HAP-1 (cell line): Measurements from ENCODE around the gene PAK1.
A peak's percentile ranks its signal among the peaks of the same experiment; 100 is the strongest.

Experiments
- DNase-seq, 2 experiments: peaks; one replicate each; pipeline ENCODE4 v3.0.0-alpha.2; 2016 to 2020; ENCODE audit warnings: low spot score in 2 of 2
- H3K27me3 ChIP-seq: fragments of 250-450 bp; sonication (Bioruptor Pico); 2 replicates; pipeline ENCODE4 v1.5.1; 2020; ENCODE audit warnings: low read depth, mild to moderate bottlenecking, moderate library complexity
- H3K36me3 ChIP-seq: fragments of 250-450 bp; sonication (Bioruptor Pico); replicated peaks from 2 replicates; pipeline ENCODE4 v1.5.1; 2020; ENCODE audit warnings: mild to moderate bottlenecking
- H3K4me1 ChIP-seq: fragments of 250-450 bp; sonication (Bioruptor Pico); 2 replicates; pipeline ENCODE4 v1.5.1; 2020; ENCODE audit warnings: mild to moderate bottlenecking
- H3K4me3 ChIP-seq: fragments of 250-450 bp; sonication (Bioruptor Pico); 2 replicates; pipeline ENCODE4 v1.5.1; 2020; ENCODE audit warnings: mild to moderate bottlenecking, moderate library complexity
- H3K9me3 ChIP-seq: fragments of 250-450 bp; sonication (Bioruptor Pico); 2 replicates; pipeline ENCODE4 v1.5.1; 2020; ENCODE audit warnings: mild to moderate bottlenecking, moderate library complexity
- in situ Hi-C: fragments of 300-500 bp; cut with MboI; formaldehyde crosslinking; loops from 3 replicates; pipeline ENCODE4 v1.14.3; 2020; ENCODE audit warnings: low sequenced_read_pairs, inconsistent platforms, mixed read lengths

The PAK1 gene

GRCh38 chr11:77468527-77468926 is 5.4 kb downstream of the PAK1 start:
- in situ Hi-C loops: no loop called here
- Histone ChIP-seq H3K4me1 (peaks cover 43% of the 10 kb centered on the region), H3K4me3 (no peak overlapping the region), H3K36me3 (no peaks in the 10 kb centered on the region), H3K27me3 (no peaks in the 10 kb centered on the region), H3K9me3 (no peaks in the 10 kb centered on the region)
- DNase-seq: no peak

- Histone ChIP-seq H3K9me3 (no peaks in the 10 kb centered on the region), H3K36me3 (no peaks in the 10 kb centered on the region), H3K4me1 (peaks cover 43% of the 10 kb centered on the region), H3K4me3 (no peak overlapping the region), H3K27me3 (no peaks in the 10 kb centered on the region)
- DNase-seq: peak in 1 of 2 experiments; percentile 87
- in situ Hi-C loops: no loop called here
These were observed 5.9 kb downstream of the PAK1 start for GRCh38 chr11:77467993-77468392.

- no peak overlapping the region for H3K4me3 ChIP-seq
- peaks cover 35% of the 10 kb centered on the region for H3K4me1 ChIP-seq
- in situ Hi-C loops: no loop called here
- no peaks in the 10 kb centered on the region for H3K27me3 ChIP-seq
- no peak for DNase-seq
- no peaks in the 10 kb centered on the region for H3K9me3 ChIP-seq
- H3K36me3 ChIP-seq: no peaks in the 10 kb centered on the region
These were observed 6.7 kb downstream of the PAK1 start for GRCh38 chr11:77467233-77467632.

- Histone ChIP-seq H3K27me3 (no peaks in the 10 kb centered on the region), H3K36me3 (no peaks in the 10 kb centered on the region), H3K9me3 (no peaks in the 10 kb centered on the region), H3K4me3 (no peak overlapping the region), H3K4me1 (peaks cover 25% of the 10 kb centered on the region)
- in situ Hi-C loops: no loop called here
- DNase-seq: peak; percentile 29 to 40
These were observed 16.6 kb downstream of the PAK1 start for GRCh38 chr11:77457340-77457739.

GRCh38 chr11:77455740-77456139 is 18.2 kb downstream of the PAK1 start:
- no peak for DNase-seq
- Histone ChIP-seq H3K4me1 (peaks cover 21% of the 10 kb centered on the region), H3K27me3 (no peaks in the 10 kb centered on the region), H3K9me3 (no peaks in the 10 kb centered on the region), H3K36me3 (no peaks in the 10 kb centered on the region), H3K4me3 (no peak overlapping the region)
- in situ Hi-C loops: no loop called here

GRCh38 chr11:77454867-77455655 is 18.8 kb downstream of the PAK1 start:
- in situ Hi-C loops: no loop called here
- Histone ChIP-seq H3K9me3 (no peaks in the 10 kb centered on the region), H3K27me3 (no peaks in the 10 kb centered on the region), H3K4me1 (peaks cover 18% of the 10 kb centered on the region), H3K4me3 (no peak overlapping the region), H3K36me3 (no peaks in the 10 kb centered on the region)
- DNase-seq: no peak

- H3K36me3 ChIP-seq: no peaks in the 10 kb centered on the region; the same call in 1 of the 2 replicates
- no peaks in the 10 kb centered on the region for H3K9me3 ChIP-seq
- in situ Hi-C loops: no loop called here
- peaks cover 2% of the 10 kb centered on the region; the same call in 1 of the 2 replicates for H3K4me1 ChIP-seq
- DNase-seq: no peak
- no peaks in the 10 kb centered on the region; the same call in 1 of the 2 replicates for H3K27me3 ChIP-seq
- H3K4me3 ChIP-seq: no peak overlapping the region
These were observed 23.7 kb downstream of the PAK1 start for GRCh38 chr11:77450227-77450626.

- Histone ChIP-seq H3K27me3 (no peaks in the 10 kb centered on the region; the same call in 1 of the 2 replicates), H3K9me3 (no peaks in the 10 kb centered on the region), H3K36me3 (no peaks in the 10 kb centered on the region; the same call in 1 of the 2 replicates), H3K4me3 (no peak overlapping the region), H3K4me1 (peaks cover 2% of the 10 kb centered on the region; the same call in 1 of the 2 replicates)
- in situ Hi-C loops: no loop called here
- DNase-seq: no peak
These were observed 24.1 kb downstream of the PAK1 start for GRCh38 chr11:77449784-77450183.

- no peaks in the 10 kb centered on the region for H3K9me3 ChIP-seq
- peaks cover 2% of the 10 kb centered on the region; the same call in 1 of the 2 replicates for H3K4me1 ChIP-seq
- H3K36me3 ChIP-seq: no peaks in the 10 kb centered on the region; the same call in 1 of the 2 replicates
- H3K4me3 ChIP-seq: no peak overlapping the region
- no peaks in the 10 kb centered on the region; the same call in 1 of the 2 replicates for H3K27me3 ChIP-seq
- DNase-seq: no peak
- in situ Hi-C loops: no loop called here
These were observed 24.8 kb downstream of the PAK1 start for GRCh38 chr11:77449060-77449521.

- H3K27me3 ChIP-seq: no peaks in the 10 kb centered on the region; the same call in 1 of the 2 replicates
- no peak overlapping the region for H3K4me3 ChIP-seq
- in situ Hi-C loops: no loop called here
- no peak for DNase-seq
- H3K9me3 ChIP-seq: no peaks in the 10 kb centered on the region
- peaks cover 2% of the 10 kb centered on the region; the same call in 1 of the 2 replicates for H3K4me1 ChIP-seq
- no peaks in the 10 kb centered on the region; the same call in 1 of the 2 replicates for H3K36me3 ChIP-seq
These were observed 25.6 kb downstream of the PAK1 start for GRCh38 chr11:77448269-77448668.

GRCh38 chr11:77446911-77447629 is 26.8 kb downstream of the PAK1 start:
- Histone ChIP-seq H3K36me3 (no peaks in the 10 kb centered on the region; the same call in 1 of the 2 replicates), H3K4me1 (peaks cover 2% of the 10 kb centered on the region; the same call in 1 of the 2 replicates), H3K27me3 (no peaks in the 10 kb centered on the region; the same call in 1 of the 2 replicates), H3K4me3 (no peak overlapping the region), H3K9me3 (no peaks in the 10 kb centered on the region)
- in situ Hi-C loops: no loop called here
- no peak for DNase-seq

GRCh38 chr11:77444261-77444660 is 29.6 kb downstream of the PAK1 start:
- Histone ChIP-seq H3K4me1 (no peaks in the 10 kb centered on the region; the same call in 1 of the 2 replicates), H3K27me3 (no peaks in the 10 kb centered on the region; the same call in 1 of the 2 replicates), H3K4me3 (no peak overlapping the region), H3K36me3 (no peaks in the 10 kb centered on the region; the same call in 1 of the 2 replicates), H3K9me3 (no peaks in the 10 kb centered on the region)
- no peak for DNase-seq
- in situ Hi-C loops: no loop called here

- Histone ChIP-seq H3K27me3 (no peaks in the 10 kb centered on the region; the same call in 1 of the 2 replicates), H3K4me1 (no peaks in the 10 kb centered on the region), H3K4me3 (no peak overlapping the region), H3K36me3 (no peaks in the 10 kb centered on the region; the same call in 1 of the 2 replicates), H3K9me3 (no peaks in the 10 kb centered on the region)
- no peak for DNase-seq
- in situ Hi-C loops: no loop called here
These were observed 31.4 kb downstream of the PAK1 start for GRCh38 chr11:77442394-77443053.
